ENCODE data around the gene PCGF3.

GRCh38 chr4:785332-786073, 79.9 kb downstream of the PCGF3 start:
- TF ChIP-seq POLR2AphosphoS5 (IDR thresholded peaks at IDR 0.05) = no peak
- no peak for TF ChIP-seq CTCF (IDR thresholded peaks at IDR 0.05)
- TF ChIP-seq POLR2A (IDR thresholded peaks at IDR 0.05) = no peak

Measured in prostate gland (tissue), 2 donors.